Adrenal gland (tissue), 5 donors: ENCODE data around the gene PGBD5.

Experiments
- CTCF ChIP-seq, 6 experiments: fragments of 450-650 bp in 4 of 6; fragments of 200-600 bp in 2 of 6; sonication (generic) in 1 of 6; IDR thresholded peaks; 1 replicate in 5 of 6; 2 replicates in 1 of 6; pipeline versions ENCODE4 v1.5.1 to v1.8.0; 2016 to 2021; ENCODE audit warnings: antibody characterized with exemption in 6 of 6, mild to moderate bottlenecking in 2 of 6, moderate library complexity in 1 of 6
- POLR2A ChIP-seq, 2 donors: fragments of 450-650 bp; IDR thresholded peaks; one replicate each; pipeline ENCODE4 v1.6.1; 2017; ENCODE audit warnings: antibody characterized with exemption in 2 of 2, mild to moderate bottlenecking in 2 of 2, moderate library complexity in 1 of 2
- donor health status: DM: no; HTN: no; CAD: no.

- no peak for TF ChIP-seq POLR2A (IDR thresholded peaks at IDR 0.05)
- no peak for TF ChIP-seq CTCF (IDR thresholded peaks at IDR 0.05)
These were observed 98.9 kb downstream of the PGBD5 start for GRCh38 chr1:230326971-230327891.
